ENCODE data around the gene KIF26B.

The KIF26B gene

GRCh38 chr1:245582026-245582425 is 427.2 kb downstream of the KIF26B start:
- no peak for DNase-seq

- no peak for DNase-seq
These were observed 428.3 kb downstream of the KIF26B start for GRCh38 chr1:245583081-245583480.

GRCh38 chr1:245583575-245584330 is 429.0 kb downstream of the KIF26B start:
- no peak for DNase-seq

- DNase-seq = peak; percentile 18
These were observed 430.6 kb downstream of the KIF26B start for GRCh38 chr1:245585252-245585959.

- DNase-seq = no peak
These were observed 432.8 kb downstream of the KIF26B start for GRCh38 chr1:245587435-245588115.

GRCh38 chr1:245588116-245588639 is 433.4 kb downstream of the KIF26B start:
- no peak for DNase-seq

- no peak for DNase-seq
These were observed 434.5 kb downstream of the KIF26B start for GRCh38 chr1:245589316-245589715.

GRCh38 chr1:245589906-245590305 is 435.1 kb downstream of the KIF26B start:
- DNase-seq = no peak

- DNase-seq = no peak
These were observed 435.9 kb downstream of the KIF26B start for GRCh38 chr1:245590726-245591125.

- no peak for DNase-seq
These were observed 436.8 kb downstream of the KIF26B start for GRCh38 chr1:245591346-245592188.

GRCh38 chr1:245592189-245592460 is 437.3 kb downstream of the KIF26B start:
- no peak for DNase-seq

- DNase-seq = no peak
These were observed 443.9 kb downstream of the KIF26B start for GRCh38 chr1:245598524-245599305.

- DNase-seq = no peak
These were observed 444.8 kb downstream of the KIF26B start for GRCh38 chr1:245599371-245600174.

GRCh38 chr1:245600658-245601057 is 445.9 kb downstream of the KIF26B start:
- no peak for DNase-seq

- no peak for DNase-seq
These were observed 448.6 kb downstream of the KIF26B start for GRCh38 chr1:245603311-245603865.

GRCh38 chr1:245604979-245605378 is 450.2 kb downstream of the KIF26B start:
- DNase-seq = no peak

- no peak for DNase-seq
These were observed 450.8 kb downstream of the KIF26B start for GRCh38 chr1:245605480-245606156.

- no peak for DNase-seq
These were observed 451.5 kb downstream of the KIF26B start for GRCh38 chr1:245606157-245606725.

- no peak for DNase-seq
These were observed 453.5 kb downstream of the KIF26B start for GRCh38 chr1:245608271-245608670.
